ENCODE data around the gene COPS8. TPM values are rescaled to one million over a fixed set of nuclear protein-coding genes. Genes with fewer than 3 reads are reported as not detected.

COPS8 gene
- total and polyA plus RNA-seq, 12 donors: 25.2 to 131 (median 63.9) TPM

DNA sequence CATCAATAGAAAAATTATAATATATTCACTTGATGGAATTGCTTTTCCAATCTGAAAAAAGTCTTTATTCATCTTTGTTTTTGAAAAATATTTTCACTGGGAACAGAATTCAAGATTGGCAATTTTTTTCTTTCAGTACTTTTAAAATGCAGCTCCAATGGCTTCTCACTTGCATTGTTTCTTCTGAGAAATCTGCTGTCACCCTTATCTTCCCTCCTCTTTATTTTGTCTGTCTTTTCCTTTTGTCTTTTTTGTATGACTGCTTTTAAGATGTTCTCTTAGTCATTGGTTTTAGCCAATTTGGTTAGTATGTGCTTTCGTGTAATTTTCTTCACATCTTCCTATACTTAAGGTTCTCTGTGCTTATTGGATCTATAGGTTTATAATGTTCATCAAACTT is 37.1 kb upstream of the COPS8 start:
- Histone ChIP-seq H3K4me1 (replicated peaks in 1 of 2) (no peaks in the 10 kb centered on the region), H3K36me3 (replicated peaks in 1 of 2) (no peaks in the 10 kb centered on the region), H3K4me3 (no peak overlapping the region), H3K9me3 (replicated peaks in 1 of 3) (peaks cover 0 to 12% (median 0%) of the 10 kb centered on the region in 3 donors), H3K27me3 (no peaks in the 10 kb centered on the region), H3K27ac (no peak overlapping the region)
- intact Hi-C loops (cut with DNase I): no loop called here
- WGBS, 4 donors: 96 to 100% (median 97%) methylated on average over 1 of the region's 1 CpG
- no peak for DNase-seq
- TF ChIP-seq CTCF (IDR thresholded peaks at IDR 0.05) (no peak), POLR2A (IDR thresholded peaks at IDR 0.05) (no peak)

GRCh38 chr2:237051861-237052260 is 33.8 kb upstream of the COPS8 start:
- WGBS, 4 donors: 81 to 90% (median 87%) methylated on average over 8 of the region's 8 CpGs
- no peak overlapping the region for H3K27ac ChIP-seq
- no peak for DNase-seq
- intact Hi-C loops (cut with DNase I): no loop called here
- TF ChIP-seq CTCF (IDR thresholded peaks at IDR 0.05) (no peak), POLR2A (IDR thresholded peaks at IDR 0.05) (no peak)
- no peaks in the 10 kb centered on the region for H3K36me3 ChIP-seq (replicated peaks in 1 of 2)
- H3K9me3 ChIP-seq (replicated peaks in 1 of 3): peaks cover 0 to 12% (median 0%) of the 10 kb centered on the region in 3 donors
- H3K4me1 ChIP-seq (replicated peaks in 1 of 2): no peaks in the 10 kb centered on the region
- no peaks in the 10 kb centered on the region for H3K27me3 ChIP-seq
- H3K4me3 ChIP-seq: no peak overlapping the region

DNA sequence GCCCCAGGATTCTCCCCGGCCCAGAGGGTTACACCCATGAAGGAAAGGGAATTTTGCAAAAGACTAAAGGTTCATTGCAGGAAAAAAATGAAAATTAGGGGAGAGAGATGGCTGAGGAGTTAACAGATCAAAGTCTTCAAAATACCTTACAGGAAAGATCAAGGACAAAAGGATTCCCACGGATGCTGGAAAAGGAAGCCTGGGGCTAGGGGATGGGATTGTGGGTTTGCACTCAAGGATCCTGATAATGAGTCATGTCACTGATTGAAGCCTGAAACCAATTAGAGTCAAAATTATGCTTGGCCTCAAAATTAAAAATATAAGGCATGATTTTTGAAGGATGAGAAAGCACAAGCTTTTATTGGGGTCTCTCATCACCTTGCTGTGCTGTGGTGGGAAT is 32.6 kb upstream of the COPS8 start:
- intact Hi-C loops (cut with DNase I): no loop called here
- Histone ChIP-seq H3K4me1 (replicated peaks in 1 of 2) (no peaks in the 10 kb centered on the region), H3K4me3 (no peak overlapping the region), H3K9me3 (replicated peaks in 1 of 3) (peaks cover 0 to 12% (median 0%) of the 10 kb centered on the region in 3 donors), H3K27me3 (no peaks in the 10 kb centered on the region), H3K27ac (no peak overlapping the region), H3K36me3 (replicated peaks in 1 of 2) (no peaks in the 10 kb centered on the region)
- no peak for DNase-seq
- TF ChIP-seq POLR2A (IDR thresholded peaks at IDR 0.05) (no peak), CTCF (IDR thresholded peaks at IDR 0.05) (no peak)
- WGBS, 4 donors: 52 to 66% (median 62%) methylated on average over 2 of the region's 2 CpGs

DNA sequence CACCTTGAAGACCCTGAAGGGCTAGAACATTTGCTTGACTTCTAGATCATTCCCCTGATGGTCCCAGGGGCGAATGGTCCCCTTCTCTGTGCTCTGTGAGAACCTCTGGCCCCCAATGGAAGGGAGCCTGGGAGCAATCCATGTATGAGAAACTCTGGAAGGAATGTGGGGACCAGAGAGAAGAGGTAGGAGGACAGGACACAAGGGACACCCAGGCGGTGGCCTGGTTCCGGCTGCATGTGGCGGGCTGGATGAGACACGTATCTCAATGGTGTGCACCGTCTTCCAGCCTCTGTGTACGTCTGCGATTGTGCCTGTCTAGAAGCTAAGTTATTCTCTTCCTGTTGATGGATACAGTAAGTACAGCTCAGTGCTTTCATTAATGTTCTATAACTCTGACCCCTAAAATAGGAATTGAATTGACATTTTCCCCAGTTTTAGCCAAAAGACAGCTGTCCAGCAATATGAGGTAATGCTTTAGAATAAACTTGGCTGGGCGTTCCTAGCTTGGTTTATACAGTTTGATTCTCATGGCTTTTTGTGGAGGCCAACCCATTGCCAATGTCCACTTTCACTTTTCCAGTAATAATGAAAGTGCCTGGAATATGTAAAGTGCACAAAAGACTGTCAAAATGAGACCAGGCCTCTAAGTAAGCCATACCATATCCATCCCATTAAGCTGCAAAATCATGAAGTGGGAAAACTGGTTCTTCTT is 30.1 kb upstream of the COPS8 start:
- Histone ChIP-seq H3K4me3 (no peak overlapping the region), H3K4me1 (replicated peaks in 1 of 2) (no peaks in the 10 kb centered on the region), H3K36me3 (replicated peaks in 1 of 2) (no peaks in the 10 kb centered on the region), H3K27ac (no peak overlapping the region), H3K9me3 (replicated peaks in 1 of 3) (no peaks in the 10 kb centered on the region), H3K27me3 (no peaks in the 10 kb centered on the region)
- TF ChIP-seq CTCF (IDR thresholded peaks at IDR 0.05) (no peak), POLR2A (IDR thresholded peaks at IDR 0.05) (no peak)
- DNase-seq: no peak
- WGBS, 4 donors: 93 to 96% (median 95%) methylated on average over 9 of the region's 9 CpGs
- intact Hi-C loops (cut with DNase I): no loop called here
